Measurements from ENCODE around the gene ACTBL2. TPM values are rescaled to one million over a fixed set of nuclear protein-coding genes. Genes with fewer than 3 reads are reported as not detected.

ACTBL2 gene
- polyA plus RNA-seq, 1 donor (not counting 4 experiments of a cell fraction or from before 2014, with no cell fraction given), result 0.68 TPM

DNA sequence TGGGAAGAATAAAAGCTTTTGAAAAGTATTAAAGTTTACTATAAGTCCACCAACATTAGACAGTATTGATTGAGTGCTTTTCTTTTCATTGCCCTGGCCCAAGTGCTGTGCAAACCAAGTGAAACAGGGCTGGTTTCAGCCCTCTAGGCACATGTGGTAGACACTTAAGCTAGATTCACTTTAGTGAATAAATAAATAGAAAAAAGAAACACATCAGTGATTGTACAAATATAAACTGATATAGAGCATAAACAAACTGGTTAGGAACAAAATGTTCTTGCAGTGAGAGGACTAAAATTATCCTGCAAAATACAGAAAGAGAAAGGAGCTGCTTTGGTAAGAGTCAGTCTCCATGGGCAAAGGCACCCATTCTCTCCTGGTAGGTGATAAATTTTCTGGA is 29.7 kb downstream of the ACTBL2 start:
- FAIRE-seq (no peak), DNase-seq (ENCODE audit: low read depth, low spot score) (no peak)
- TF ChIP-seq EZH2 (IDR thresholded peaks at IDR 0.05; ENCODE audit: low read length), result no peak
- TF ChIP-seq, protein P1, sequence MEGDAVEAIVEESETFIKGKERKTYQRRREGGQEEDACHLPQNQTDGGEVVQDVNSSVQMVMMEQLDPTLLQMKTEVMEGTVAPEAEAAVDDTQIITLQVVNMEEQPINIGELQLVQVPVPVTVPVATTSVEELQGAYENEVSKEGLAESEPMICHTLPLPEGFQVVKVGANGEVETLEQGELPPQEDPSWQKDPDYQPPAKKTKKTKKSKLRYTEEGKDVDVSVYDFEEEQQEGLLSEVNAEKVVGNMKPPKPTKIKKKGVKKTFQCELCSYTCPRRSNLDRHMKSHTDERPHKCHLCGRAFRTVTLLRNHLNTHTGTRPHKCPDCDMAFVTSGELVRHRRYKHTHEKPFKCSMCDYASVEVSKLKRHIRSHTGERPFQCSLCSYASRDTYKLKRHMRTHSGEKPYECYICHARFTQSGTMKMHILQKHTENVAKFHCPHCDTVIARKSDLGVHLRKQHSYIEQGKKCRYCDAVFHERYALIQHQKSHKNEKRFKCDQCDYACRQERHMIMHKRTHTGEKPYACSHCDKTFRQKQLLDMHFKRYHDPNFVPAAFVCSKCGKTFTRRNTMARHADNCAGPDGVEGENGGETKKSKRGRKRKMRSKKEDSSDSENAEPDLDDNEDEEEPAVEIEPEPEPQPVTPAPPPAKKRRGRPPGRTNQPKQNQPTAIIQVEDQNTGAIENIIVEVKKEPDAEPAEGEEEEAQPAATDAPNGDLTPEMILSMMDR (optimal IDR thresholded peaks at IDR 0.05 in 1 of 3, IDR thresholded peaks at IDR 0.05 in 1 of 3, conservative IDR thresholded peaks at IDR 0.05 in 1 of 3; ENCODE audit: extremely low read depth in 1 of 3, insufficient read depth in 2 of 3, low read length in 3 of 3), result no peak
- dilution Hi-C loops (cut with MboI; ENCODE audit: extremely low pct_ligation_motif_present, low sequenced_read_pairs), result no loop called here
- Histone ChIP-seq H3K4me2 (ENCODE audit: control insufficient read depth, extremely low read depth, insufficient read depth, low read depth, low read length) (no peak overlapping the region), H3K79me2 (ENCODE audit: control insufficient read depth, insufficient read depth, low read length) (no peaks in the 10 kb centered on the region), H3K9me3 (ENCODE audit: control insufficient read depth, low read depth, low read length) (no peaks in the 10 kb centered on the region), H3K4me1 (ENCODE audit: control insufficient read depth, extremely low read depth, insufficient read depth, low read length) (peaks cover 7% of the 10 kb centered on the region), H3K9me1 (ENCODE audit: control insufficient read depth, extremely low read depth, insufficient read depth, low read length) (no peaks in the 10 kb centered on the region), H3K36me3 (ENCODE audit: control insufficient read depth in 2 of 2, extremely low read depth in 1 of 2, insufficient read depth in 2 of 2, low read length in 2 of 2) (no peaks in the 10 kb centered on the region), H2AFZ (ENCODE audit: control insufficient read depth, low read length) (no peak overlapping the region), H3K27ac (ENCODE audit: control insufficient read depth, insufficient read depth, low read length) (no peak overlapping the region), H3K27me3 (ENCODE audit: control insufficient read depth, extremely low read depth, insufficient read depth, low read length) (no peaks in the 10 kb centered on the region), H3K4me3 (ENCODE audit: control insufficient read depth in 2 of 3, extremely low read depth in 1 of 3, insufficient read depth in 2 of 3, low read depth in 1 of 3, low read length in 3 of 3) (no peak overlapping the region), H3K9ac (ENCODE audit: control insufficient read depth, extremely low read depth, insufficient read depth, low read length) (no peak overlapping the region), H4K20me1 (ENCODE audit: control insufficient read depth, extremely low read depth, insufficient read depth, low read length) (no peaks in the 10 kb centered on the region)

DNA sequence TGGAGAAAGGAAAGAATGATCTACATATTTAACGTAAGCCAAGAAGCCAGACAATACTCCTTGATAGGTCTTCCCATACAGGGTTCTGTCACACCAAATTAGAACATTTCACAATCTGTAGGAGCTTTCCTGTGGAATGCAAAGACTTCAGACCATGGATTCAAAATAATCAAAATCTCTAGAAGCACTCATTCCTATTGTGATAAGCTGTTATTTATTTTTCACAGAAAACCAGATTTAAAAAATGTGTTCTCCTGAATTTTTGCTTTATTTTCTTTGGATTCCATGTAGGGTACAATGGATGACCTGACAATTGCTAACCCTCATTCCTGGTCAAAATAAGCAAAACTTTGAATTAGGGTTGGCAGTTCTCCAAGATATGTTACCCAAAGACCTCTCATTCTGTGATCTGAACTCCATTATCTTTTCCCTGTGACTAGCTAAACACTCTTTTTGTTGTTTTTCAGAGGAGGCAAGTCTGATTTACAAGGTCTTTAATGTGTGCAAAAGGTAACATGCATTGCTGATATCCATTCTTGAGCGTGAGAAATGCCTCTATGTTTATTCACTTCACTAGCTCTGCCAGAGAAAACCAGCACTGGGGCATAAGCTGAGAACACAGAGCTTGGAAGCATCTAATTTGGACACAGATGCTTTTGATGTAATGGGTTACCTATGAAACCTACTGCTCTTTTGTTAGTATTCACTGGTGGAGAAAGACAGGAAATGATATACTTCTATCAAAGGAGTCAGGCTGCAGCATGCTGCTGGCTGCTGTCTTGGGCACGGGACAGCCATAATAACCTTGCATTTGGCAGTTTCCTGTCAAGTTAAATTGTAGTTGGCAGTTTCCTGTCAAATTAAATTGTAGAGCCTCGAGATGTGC is 31.4 kb downstream of the ACTBL2 start:
- FAIRE-seq, result peak; percentile 56
- H4K20me1 ChIP-seq (ENCODE audit: control insufficient read depth, extremely low read depth, insufficient read depth, low read length), result no peaks in the 10 kb centered on the region
- H3K9me3 ChIP-seq (ENCODE audit: control insufficient read depth, low read depth, low read length), result no peaks in the 10 kb centered on the region
- no peak overlapping the region for H3K9ac ChIP-seq (ENCODE audit: control insufficient read depth, extremely low read depth, insufficient read depth, low read length)
- H3K27ac ChIP-seq (ENCODE audit: control insufficient read depth, insufficient read depth, low read length), result no peak overlapping the region
- H3K4me3 ChIP-seq (ENCODE audit: control insufficient read depth in 2 of 3, extremely low read depth in 1 of 3, insufficient read depth in 2 of 3, low read depth in 1 of 3, low read length in 3 of 3), result no peak overlapping the region
- H3K79me2 ChIP-seq (ENCODE audit: control insufficient read depth, insufficient read depth, low read length), result no peaks in the 10 kb centered on the region
- no peak for DNase-seq (ENCODE audit: low read depth, low spot score)
- peaks cover 7% of the 10 kb centered on the region for H3K4me1 ChIP-seq (ENCODE audit: control insufficient read depth, extremely low read depth, insufficient read depth, low read length)
- H3K27me3 ChIP-seq (ENCODE audit: control insufficient read depth, extremely low read depth, insufficient read depth, low read length), result no peaks in the 10 kb centered on the region
- no peaks in the 10 kb centered on the region for H3K9me1 ChIP-seq (ENCODE audit: control insufficient read depth, extremely low read depth, insufficient read depth, low read length)
- peak overlapping the region; percentile 8 for H3K4me2 ChIP-seq (ENCODE audit: control insufficient read depth, extremely low read depth, insufficient read depth, low read depth, low read length)
- dilution Hi-C loops (cut with MboI; ENCODE audit: extremely low pct_ligation_motif_present, low sequenced_read_pairs), result no loop called here
- no peaks in the 10 kb centered on the region for H3K36me3 ChIP-seq (ENCODE audit: control insufficient read depth in 2 of 2, extremely low read depth in 1 of 2, insufficient read depth in 2 of 2, low read length in 2 of 2)
- no peak overlapping the region for H2AFZ ChIP-seq (ENCODE audit: control insufficient read depth, low read length)
- TF ChIP-seq, protein P1 (optimal IDR thresholded peaks at IDR 0.05 in 1 of 3, IDR thresholded peaks at IDR 0.05 in 1 of 3, conservative IDR thresholded peaks at IDR 0.05 in 1 of 3; ENCODE audit: extremely low read depth in 1 of 3, insufficient read depth in 2 of 3, low read length in 3 of 3), result no peak

Data from keratinocyte (primary cell).